ENCODE results near the gene FOS. TPM values are rescaled to one million over a fixed set of nuclear protein-coding genes. Genes with fewer than 3 reads are reported as not detected.
A peak's percentile ranks its signal among the peaks of the same experiment; 100 is the strongest.

Gene FOS
- polyA plus RNA-seq (2011; rRNA removed) (57.8 and 84.1 TPM in 2 replicates), polyA minus RNA-seq (2011; rRNA and poly(A)+ RNA removed) (114 and 166 TPM in 2 replicates)

DNA sequence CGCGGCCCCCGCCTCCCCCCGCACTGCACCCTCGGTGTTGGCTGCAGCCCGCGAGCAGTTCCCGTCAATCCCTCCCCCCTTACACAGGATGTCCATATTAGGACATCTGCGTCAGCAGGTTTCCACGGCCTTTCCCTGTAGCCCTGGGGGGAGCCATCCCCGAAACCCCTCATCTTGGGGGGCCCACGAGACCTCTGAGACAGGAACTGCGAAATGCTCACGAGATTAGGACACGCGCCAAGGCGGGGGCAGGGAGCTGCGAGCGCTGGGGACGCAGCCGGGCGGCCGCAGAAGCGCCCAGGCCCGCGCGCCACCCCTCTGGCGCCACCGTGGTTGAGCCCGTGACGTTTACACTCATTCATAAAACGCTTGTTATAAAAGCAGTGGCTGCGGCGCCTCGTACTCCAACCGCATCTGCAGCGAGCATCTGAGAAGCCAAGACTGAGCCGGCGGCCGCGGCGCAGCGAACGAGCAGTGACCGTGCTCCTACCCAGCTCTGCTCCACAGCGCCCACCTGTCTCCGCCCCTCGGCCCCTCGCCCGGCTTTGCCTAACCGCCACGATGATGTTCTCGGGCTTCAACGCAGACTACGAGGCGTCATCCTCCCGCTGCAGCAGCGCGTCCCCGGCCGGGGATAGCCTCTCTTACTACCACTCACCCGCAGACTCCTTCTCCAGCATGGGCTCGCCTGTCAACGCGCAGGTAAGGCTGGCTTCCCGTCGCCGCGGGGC, at the start of gene FOS:
Gene FOS (plus strand): TSS at position 407 of the 731 bp plus-strand sequence. CDS start 155 bp downstream, at position 562.
- ChIA-PET POLR2A (interaction anchor here (0.6 kb wide), 2 partner anchors 95 to 148 kb away, joined by 4 to 9 read pairs; no protein-coding TSS in a partner anchor), CTCF (interaction anchor here (1.0 to 1.5 kb wide), 2 partner anchors 20 to 142 kb away, joined by 3 to 4 read pairs; no protein-coding TSS in a partner anchor)
- H3K36me3 ChIP-seq (ENCODE audit: control insufficient read depth, insufficient read depth, low read length) = peaks cover 18% of the 10 kb centered on the region
- H3K27me3 ChIP-seq (ENCODE audit: control insufficient read depth, insufficient read depth, low read length) = no peaks in the 10 kb centered on the region
- DNase-seq (ENCODE audit: low read depth) = no peak
- peak within 1 kb of the TSS; percentile 87 for H3K4me3 ChIP-seq (ENCODE audit: low read depth, low read length)
- TF ChIP-seq, protein P1, sequence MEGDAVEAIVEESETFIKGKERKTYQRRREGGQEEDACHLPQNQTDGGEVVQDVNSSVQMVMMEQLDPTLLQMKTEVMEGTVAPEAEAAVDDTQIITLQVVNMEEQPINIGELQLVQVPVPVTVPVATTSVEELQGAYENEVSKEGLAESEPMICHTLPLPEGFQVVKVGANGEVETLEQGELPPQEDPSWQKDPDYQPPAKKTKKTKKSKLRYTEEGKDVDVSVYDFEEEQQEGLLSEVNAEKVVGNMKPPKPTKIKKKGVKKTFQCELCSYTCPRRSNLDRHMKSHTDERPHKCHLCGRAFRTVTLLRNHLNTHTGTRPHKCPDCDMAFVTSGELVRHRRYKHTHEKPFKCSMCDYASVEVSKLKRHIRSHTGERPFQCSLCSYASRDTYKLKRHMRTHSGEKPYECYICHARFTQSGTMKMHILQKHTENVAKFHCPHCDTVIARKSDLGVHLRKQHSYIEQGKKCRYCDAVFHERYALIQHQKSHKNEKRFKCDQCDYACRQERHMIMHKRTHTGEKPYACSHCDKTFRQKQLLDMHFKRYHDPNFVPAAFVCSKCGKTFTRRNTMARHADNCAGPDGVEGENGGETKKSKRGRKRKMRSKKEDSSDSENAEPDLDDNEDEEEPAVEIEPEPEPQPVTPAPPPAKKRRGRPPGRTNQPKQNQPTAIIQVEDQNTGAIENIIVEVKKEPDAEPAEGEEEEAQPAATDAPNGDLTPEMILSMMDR (IDR thresholded peaks at IDR 0.05; ENCODE audit: insufficient read depth, low read depth, low read length) = no peak

DNA sequence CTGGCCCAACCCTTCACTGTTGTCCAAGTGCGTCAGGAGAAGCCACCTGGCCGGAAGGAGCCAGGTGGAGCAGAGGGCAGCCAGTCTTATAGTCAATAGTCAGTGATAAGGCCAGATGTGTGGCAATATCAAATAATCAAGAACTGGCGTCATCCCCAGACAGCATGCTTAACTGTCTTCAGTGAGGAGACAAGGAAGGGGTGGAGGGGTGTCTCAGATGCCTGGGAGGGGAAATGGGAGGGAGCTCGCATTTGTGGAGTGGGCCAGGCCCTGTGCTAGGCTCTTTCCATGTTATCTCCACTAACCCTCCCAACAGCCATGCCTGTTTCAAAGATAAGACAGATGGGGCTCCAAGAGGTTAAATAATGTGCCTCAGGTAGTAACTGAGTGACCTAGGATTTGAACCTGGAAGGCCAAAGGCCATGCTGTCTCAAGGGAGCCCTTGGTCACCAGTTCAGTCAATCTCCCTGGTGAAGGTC, 48.9 kb upstream of the FOS start:
- H3K36me3 ChIP-seq (ENCODE audit: control insufficient read depth, insufficient read depth, low read length) = no peaks in the 10 kb centered on the region
- no peak for DNase-seq (ENCODE audit: low read depth)
- TF ChIP-seq, protein P1 (IDR thresholded peaks at IDR 0.05; ENCODE audit: insufficient read depth, low read depth, low read length) = no peak
- H3K4me3 ChIP-seq (ENCODE audit: low read depth, low read length) = no peak overlapping the region
- POLR2A ChIA-PET = no interaction called here
- CTCF ChIA-PET = interaction anchor here (1.6 kb wide), 1 partner anchor 26 kb away, joined by 3 read pairs; no protein-coding TSS in a partner anchor
- no peaks in the 10 kb centered on the region for H3K27me3 ChIP-seq (ENCODE audit: control insufficient read depth, insufficient read depth, low read length)

DNA sequence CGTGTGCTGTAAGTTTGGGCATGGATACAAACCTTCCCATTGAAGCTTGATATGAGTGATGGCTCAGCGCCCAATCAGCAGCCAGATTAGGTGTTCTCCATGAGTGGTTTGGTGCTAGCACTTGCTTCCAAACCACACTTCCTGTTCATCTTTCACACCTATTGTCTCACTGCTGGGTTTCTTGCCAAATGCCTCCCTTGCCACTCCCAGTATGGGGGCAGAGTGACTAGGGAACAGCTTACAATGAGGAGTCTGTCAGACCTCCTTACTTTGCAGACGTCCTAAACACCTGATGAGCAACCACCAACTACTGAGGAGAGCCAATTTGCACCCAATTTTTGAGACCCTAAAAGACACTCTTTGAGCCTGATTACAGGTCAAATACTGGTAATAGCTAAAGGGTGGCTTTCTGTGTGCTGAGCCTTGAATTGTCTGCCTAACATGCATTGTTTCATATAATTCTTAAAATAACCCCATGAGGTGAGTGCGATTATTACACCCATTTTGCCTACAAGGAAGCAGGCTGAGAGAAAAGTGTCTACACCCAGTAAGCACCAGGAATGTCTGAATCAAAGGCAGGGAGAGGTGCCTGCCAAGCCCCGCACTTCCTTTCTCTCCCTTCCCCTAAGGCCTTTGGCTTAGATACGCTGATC, 48.4 kb upstream of the FOS start:
- ChIA-PET POLR2A (no interaction called here), CTCF (interaction anchor here (1.1 to 1.6 kb wide), 2 partner anchors 10 to 26 kb away, joined by 3 read pairs; no protein-coding TSS in a partner anchor)
- Histone ChIP-seq H3K27me3 (ENCODE audit: control insufficient read depth, insufficient read depth, low read length) (no peaks in the 10 kb centered on the region), H3K4me3 (ENCODE audit: low read depth, low read length) (no peak overlapping the region), H3K36me3 (ENCODE audit: control insufficient read depth, insufficient read depth, low read length) (no peaks in the 10 kb centered on the region)
- DNase-seq (ENCODE audit: low read depth) = no peak
- TF ChIP-seq, protein P1 (IDR thresholded peaks at IDR 0.05; ENCODE audit: insufficient read depth, low read depth, low read length) = no peak; the same call in 1 of the 2 replicates

DNA sequence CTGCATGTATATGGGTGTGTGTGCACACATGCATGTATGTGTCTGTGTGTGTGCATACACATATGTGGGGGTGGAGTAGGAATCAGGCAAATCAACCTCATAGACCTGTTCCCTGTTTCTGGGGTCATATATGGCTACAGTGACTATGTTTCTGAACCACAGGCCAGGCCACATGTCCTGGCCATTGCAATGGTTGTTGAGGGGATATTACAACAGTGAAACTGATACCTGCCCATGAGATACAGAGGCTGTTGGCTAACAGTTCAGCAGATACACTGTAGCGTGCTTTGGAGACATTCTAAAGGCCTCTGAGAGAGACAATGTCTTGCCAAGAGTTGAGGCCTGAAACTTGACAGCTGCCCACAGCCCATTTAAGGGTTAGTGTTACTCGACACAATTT, 47.3 kb upstream of the FOS start:
- Histone ChIP-seq H3K27me3 (ENCODE audit: control insufficient read depth, insufficient read depth, low read length) (no peaks in the 10 kb centered on the region), H3K4me3 (ENCODE audit: low read depth, low read length) (no peak overlapping the region), H3K36me3 (ENCODE audit: control insufficient read depth, insufficient read depth, low read length) (no peaks in the 10 kb centered on the region)
- POLR2A ChIA-PET = no interaction called here
- TF ChIP-seq, protein P1 (IDR thresholded peaks at IDR 0.05; ENCODE audit: insufficient read depth, low read depth, low read length) = no peak
- DNase-seq (ENCODE audit: low read depth) = no peak
- CTCF ChIA-PET = interaction anchor here (1.1 to 1.6 kb wide), 2 partner anchors 9 to 27 kb away, joined by 3 read pairs; no protein-coding TSS in a partner anchor

DNA sequence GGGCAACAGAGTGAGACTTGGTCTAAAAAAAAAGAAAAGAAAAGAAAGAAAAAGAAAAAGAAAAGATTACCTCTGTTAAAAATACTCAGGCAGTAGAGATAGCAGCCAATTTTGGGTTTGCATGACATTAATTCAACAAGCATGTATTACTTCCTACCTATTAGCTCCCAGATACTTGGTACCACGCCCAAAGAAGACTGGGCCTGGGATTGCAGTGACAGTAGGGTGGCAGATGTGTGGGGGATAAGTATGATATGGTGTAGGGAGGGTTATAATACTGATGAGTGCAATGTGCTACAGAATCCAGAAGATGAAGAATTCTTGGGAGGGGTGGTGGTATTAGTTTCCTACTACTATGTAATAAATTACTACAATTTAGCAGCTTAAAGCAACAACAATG, 46.4 kb upstream of the FOS start:
- CTCF ChIA-PET = interaction anchor here (0.7 to 2.3 kb wide), 3 partner anchors 10 to 14 kb away, joined by 3 to 7 read pairs (median 3); no protein-coding TSS in a partner anchor
- TF ChIP-seq, protein P1 (IDR thresholded peaks at IDR 0.05; ENCODE audit: insufficient read depth, low read depth, low read length) = no peak
- POLR2A ChIA-PET = no interaction called here
- H3K4me3 ChIP-seq (ENCODE audit: low read depth, low read length) = no peak overlapping the region
- no peaks in the 10 kb centered on the region for H3K36me3 ChIP-seq (ENCODE audit: control insufficient read depth, insufficient read depth, low read length)
- H3K27me3 ChIP-seq (ENCODE audit: control insufficient read depth, insufficient read depth, low read length) = no peaks in the 10 kb centered on the region
- DNase-seq (ENCODE audit: low read depth) = no peak
